HFF-Myc (cell line): ENCODE results near the gene TTC7B.

Source experiments
- DNase-seq: peaks from one replicate; pipeline ENCODE4 v3.0.0-alpha.2; 2011; ENCODE audit warnings: low read depth; ENCODE audit errors: extremely low read depth
- H3K4me3 ChIP-seq: replicated peaks from 2 replicates; pipeline ENCODE4 v1.5.1; 2011; ENCODE audit warnings: low read depth, mild to moderate bottlenecking, control low read depth, low read length
- CTCF ChIP-seq: IDR thresholded peaks from 2 replicates; pipeline ENCODE4 v1.5.1; 2012; ENCODE audit warnings: mild to moderate bottlenecking, low read depth, low read length, control low read depth; ENCODE audit errors: missing control alignments

TTC7B gene

GRCh38 chr14:90513161-90514014, 302.8 kb downstream of the TTC7B start:
- no peak for TF ChIP-seq CTCF
- DNase-seq = no peak
- H3K4me3 ChIP-seq = no peak overlapping the region

DNA sequence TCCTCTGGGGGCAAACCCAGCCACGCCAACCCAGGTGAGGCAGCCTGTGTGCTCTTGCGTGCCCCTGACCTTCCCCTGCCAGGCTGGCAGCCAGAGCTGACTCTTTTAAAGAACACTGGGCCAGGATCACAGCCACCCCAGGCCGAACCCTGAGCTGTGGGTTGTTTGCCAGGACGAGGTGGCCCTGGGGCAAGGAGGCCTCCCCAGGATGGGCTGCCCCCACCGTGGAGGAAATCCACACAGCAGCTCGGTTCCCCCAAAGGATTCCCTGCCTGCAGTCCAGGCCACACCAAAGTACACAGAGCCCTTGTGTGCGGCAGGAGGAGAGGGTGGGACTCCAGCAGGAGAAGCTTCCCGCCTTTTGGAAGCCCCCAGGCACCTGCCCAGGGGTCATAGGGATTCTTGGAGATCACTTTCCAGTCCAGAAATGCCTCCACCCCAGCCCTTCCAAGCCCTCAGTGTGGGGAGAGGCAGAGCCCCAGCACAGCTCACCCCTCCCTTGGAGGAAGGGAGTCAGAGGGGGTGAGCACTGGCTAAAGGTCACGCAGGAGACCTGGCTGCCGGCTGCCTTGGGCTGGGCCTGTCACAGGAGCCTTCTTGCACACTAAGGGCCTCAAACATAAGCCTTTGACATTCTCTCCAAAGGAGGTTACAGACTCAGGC, 303.8 kb downstream of the TTC7B start:
- no peak for DNase-seq
- TF ChIP-seq CTCF = no peak

GRCh38 chr14:90511795-90512328, 304.4 kb downstream of the TTC7B start:
- no peak for DNase-seq
- H3K4me3 ChIP-seq = no peak overlapping the region
- TF ChIP-seq CTCF = no peak

More for the DNA sequence above, 303.8 kb downstream of the TTC7B start:
- H3K4me3 ChIP-seq = no peak overlapping the region

DNA sequence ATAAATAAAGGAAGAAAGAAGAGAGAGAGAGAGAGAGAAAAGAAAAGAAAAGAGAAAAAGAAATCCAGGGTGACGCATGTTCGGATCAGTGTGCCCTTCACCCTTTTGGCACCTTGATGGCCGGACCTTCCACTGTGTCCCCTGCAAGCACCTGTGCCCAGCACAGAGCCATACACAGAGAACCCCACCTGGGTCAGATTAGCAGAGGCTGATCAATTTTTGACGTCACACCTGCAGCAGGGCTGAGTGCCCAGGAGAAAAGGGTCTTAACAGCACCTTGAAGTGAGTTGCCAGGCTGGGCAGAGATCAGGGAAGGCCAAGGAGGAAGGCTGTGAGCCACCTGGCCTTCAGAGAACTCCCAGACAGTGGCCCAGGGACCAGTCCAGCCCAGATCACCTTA, 305.0 kb downstream of the TTC7B start:
- H3K4me3 ChIP-seq = no peak overlapping the region
- no peak for TF ChIP-seq CTCF

GRCh38 chr14:90510159-90510558, 306.1 kb downstream of the TTC7B start:
- TF ChIP-seq CTCF = no peak
- no peak overlapping the region for H3K4me3 ChIP-seq
- DNase-seq = no peak

More for the DNA sequence above, 305.0 kb downstream of the TTC7B start:
- DNase-seq = no peak

DNA sequence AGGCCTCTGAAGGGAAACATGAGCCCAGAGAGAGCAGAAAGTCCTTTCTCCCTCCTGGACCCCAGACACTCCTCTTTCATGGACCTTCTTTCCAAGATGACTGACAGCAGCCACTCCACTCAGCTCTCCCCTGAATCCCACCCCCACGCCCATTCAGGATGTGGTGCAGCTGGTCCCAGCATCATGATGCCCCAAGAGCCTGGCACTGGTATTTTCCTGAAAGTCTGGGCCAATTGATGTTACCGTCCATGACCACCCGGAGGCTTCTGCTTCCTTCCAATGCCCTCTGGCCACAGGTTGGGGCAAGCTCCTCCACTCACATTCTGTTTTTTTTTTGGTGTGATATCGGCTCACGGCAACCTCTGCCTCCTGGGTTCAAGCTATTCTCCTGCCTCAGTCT, 306.8 kb downstream of the TTC7B start:
- DNase-seq = no peak
- no peak for TF ChIP-seq CTCF
- H3K4me3 ChIP-seq = no peak overlapping the region
